Erythroblast (primary cell): ENCODE results near the gene HLCS.

Source experiments
- GATA1 ChIP-seq: IDR thresholded peaks from 2 replicates; pipeline ENCODE4 v1.6.1; 2011; ENCODE audit warnings: low read depth, mild to moderate bottlenecking, control low read depth, low read length, moderate library complexity
- POLR2A ChIP-seq: IDR thresholded peaks from 2 replicates; pipeline ENCODE4 v1.6.1; 2011; ENCODE audit warnings: mild to moderate bottlenecking, low read length

GRCh38 chr21:36806103-36806502, 160.4 kb downstream of the HLCS start:
- TF ChIP-seq POLR2A (no peak), GATA1 (no peak)
